SHP77 (cell line): Measurements from ENCODE around the gene THAP8.

Experiments
- DNase-seq, 2 experiments: peaks; one replicate each; lab custom pipeline; 2025; lab: John Stamatoyannopoulos, UW

THAP8 gene

DNA sequence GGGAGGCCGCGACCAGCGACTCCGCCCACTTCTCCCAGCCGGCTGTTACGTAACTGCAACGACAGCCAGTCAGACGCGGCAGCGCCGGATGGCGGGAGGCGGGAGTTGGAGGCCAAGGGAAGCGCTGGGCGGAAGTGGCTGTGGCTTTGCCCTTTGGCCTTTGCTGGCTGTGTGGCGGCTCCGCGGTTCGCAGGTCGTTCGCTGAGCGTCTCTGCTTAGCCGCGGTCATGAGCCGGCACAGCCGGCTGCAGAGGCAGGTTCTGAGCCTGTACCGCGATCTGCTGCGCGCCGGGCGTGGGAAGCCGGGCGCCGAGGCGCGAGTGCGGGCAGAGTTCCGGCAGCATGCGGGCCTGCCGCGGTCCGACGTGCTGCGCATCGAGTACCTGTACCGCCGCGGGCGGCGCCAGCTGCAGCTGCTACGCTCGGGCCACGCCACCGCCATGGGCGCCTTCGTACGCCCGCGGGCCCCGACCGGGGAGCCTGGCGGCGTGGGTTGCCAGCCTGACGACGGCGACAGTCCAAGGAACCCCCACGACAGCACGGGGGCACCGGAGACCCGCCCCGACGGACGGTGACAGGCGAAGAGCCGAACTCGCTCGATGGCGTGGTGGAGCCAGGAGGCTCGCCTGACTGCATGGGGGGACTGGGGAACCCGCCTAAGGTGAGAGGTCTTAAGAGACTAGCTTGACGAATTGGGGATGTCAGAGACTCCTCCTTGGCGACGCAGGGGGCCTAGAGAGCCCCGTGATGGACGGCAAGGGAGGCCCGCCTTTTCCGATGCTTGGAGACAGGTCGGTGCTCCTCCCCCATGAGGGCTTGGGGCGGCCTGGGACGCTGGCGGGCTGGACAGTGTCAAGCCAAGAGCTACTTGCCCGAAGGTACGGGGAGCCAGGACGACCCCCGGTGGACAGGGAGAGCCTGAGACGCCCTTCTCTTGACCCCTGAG, 58.8 kb downstream of the THAP8 start, which contains the start of gene SDHAF1:
TSS of gene SDHAF1 (plus strand) at position 141 of the 946 bp plus-strand sequence. CDS start at position 228, 87 bp downstream.
- DNase-seq: peak; percentile 91 to 93

DNA sequence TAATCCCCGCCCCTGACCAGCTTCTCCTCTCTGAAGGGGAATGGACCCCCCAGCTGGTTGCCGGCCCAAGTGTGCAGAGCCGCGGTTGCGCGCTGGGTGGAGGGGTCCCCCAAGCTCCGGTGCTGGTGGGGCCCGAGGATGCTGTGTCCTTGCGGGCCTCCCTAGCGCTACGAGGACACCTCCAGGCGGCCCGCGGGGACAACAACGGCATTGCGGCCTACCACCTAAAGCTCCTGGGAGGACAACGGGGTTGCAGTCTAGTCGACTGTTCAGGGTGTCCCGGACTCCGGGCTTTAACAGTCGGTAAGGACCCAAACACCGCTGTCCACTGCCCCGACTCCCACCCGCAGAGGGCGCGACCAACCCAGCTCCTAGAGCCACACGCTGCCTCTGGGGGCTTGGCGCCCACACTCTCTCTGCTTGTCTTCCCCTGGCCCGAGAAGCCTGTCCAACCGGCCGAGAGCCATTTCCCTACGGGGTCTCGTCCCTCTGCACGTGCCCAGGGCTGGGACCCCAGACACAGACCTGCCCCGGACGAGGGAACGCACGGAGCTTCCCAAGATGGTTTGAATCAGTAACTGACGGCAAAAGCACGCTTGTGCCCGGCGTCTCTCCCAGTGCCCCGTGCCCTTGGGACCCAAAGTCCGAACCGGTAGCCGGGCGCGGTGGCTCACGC, 60.0 kb downstream of the THAP8 start:
- no peak for DNase-seq

DNA sequence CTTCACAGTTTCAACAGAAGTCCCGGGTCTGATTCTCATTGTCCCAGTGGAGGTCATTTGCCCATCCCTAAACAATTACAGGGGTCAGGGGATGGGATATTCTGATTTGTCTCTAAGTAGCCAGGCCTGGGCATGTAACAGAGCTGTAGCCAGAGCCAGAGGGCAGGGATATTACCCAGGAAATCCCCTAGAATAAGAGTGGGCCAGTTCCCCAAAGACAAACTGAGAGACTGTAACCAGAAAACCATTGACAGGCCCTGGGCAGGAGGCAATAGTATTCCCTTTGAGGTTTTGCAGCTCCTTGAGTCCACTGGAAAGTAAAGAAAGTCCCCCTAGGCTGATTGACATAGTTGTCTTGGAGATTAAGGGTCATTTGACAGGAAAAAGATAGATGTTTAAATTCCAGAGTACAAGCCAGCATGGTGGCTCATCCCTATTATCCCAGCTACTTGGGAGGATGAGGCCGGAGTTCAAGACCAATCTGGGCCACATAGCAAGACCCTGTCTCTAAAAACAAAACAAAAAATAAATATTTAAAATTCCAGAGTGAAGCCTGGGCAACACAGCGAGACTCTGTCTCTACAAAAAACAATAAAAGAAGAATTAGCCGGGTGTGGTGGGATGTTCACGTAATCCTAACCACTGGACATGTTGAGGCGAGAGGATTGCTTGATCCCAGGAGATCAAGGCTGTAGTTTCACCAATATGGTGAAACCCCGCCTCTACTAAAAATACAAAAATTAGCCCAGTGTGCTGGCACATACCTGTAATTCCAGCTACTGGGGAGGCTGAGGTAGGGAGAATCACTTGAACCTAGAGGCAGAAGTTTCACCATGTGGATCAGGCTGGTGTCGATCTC, 60.9 kb downstream of the THAP8 start:
- no peak for DNase-seq

DNA sequence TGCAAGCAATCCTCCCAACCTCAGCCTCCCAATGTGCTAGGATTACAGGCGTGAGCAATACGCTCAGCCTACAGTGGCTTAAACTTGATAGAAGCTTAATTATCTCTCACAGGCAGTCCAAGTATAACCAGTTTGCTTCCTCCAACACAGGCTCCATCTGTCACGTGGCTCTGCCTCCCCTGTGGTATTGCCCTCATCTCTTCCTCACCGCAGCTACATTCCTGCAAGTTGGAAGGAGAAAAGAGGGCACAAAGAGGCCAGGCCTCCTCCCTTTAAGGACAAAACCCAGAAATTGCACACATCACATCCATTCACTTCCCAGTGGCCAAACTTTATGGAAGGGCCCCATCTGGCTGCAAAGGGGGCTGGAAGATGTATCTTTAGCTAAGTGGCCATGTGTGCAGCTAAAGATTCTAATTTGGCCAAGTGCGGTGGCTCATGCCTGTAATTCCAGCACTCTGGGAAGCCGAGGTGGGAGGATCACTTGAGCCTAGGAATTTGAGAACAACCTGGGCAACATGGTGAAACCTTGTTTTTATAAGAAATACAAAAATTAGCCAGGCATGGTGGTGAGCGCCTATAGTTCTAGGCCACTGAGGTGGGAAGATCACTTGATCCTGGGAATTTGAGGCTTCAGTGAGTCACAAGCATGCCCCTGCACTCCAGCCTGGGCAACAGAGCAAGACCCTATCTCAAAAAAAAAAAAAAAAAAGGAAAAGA, 62.2 kb downstream of the THAP8 start:
- DNase-seq: no peak

DNA sequence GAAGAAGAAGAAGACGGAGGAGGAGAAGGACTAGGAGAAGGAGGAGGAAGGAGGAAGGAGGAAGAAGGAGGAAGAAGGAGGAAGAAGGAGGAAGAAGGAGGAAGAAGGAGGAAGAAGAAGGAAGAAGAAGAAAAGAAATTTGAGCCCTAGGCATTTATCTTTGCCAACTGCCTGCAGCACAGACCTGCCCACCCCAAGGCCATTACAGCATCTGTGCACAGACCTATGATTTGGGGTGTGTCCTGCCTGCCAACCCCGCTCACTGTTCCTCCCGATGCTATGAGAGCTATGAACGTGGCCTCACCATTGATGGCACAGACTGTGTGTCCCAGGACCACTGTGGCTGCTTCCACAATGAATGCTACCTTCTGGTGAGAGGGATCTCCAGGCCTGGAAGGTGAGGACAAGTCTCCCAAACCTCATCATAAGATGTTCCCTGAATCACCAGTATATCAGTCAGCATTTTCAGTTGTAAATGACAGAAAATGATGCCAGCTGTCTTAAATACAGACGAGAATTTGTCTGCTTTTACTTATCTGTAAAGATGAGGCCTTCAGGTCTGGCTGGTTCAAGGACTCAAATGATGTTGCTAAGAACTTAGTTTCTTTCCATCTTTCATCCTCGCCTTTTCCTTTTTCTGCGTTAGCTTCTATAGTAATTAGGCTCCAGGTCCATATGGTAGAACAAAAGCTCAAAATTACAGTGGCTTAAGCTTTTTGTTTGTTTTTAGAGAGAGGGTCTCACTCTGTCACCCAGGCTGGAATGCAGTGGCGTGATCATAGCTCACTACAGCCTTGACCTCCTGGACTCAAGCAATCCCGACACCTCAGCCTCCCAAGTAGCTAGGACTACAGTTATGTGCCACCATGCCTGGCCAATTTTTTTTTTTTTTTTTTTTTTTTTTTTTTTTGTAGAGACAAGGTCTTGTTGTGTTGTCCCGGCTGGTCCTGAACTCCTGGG, 63.0 kb downstream of the THAP8 start:
- DNase-seq: no peak

DNA sequence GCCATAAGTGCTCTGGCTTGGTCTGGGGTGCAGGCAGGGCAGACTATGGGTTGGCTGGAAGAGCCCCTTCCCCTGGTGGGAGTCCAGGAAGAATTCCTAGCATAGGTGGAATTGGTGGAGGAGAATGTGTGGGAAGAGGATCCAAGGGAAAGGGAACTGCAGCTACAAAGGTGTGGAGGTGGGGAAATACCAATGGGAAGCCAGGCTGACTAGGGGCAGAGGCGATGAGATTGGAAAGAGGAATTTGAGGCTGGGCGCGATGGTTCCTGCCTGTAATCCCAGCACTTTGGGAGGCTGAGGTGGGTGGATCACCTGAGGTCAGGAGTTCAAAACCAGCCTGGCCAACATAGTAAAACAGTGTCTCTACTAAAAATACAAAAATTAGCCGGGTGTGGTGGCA, 63.9 kb downstream of the THAP8 start:
- no peak for DNase-seq

DNA sequence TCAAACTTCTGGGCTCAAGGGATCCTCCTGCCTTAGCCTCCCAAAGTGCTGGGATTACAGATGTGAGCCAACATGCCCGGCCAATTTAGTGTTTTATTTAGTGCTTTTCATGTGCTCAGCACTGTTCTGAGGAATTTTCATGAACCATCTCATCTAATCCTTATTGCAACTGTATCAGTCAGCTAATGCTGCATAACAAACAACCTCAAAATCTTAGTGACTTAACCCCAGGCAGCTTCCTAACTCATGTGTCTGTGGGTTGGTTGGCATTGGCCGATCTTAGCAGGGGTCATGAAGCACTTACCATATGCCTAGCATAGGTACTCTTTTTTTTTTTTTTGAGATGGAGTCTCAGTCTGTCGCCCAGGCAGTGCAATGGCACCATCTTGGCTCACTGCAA, 65.3 kb downstream of the THAP8 start:
- no peak for DNase-seq

DNA sequence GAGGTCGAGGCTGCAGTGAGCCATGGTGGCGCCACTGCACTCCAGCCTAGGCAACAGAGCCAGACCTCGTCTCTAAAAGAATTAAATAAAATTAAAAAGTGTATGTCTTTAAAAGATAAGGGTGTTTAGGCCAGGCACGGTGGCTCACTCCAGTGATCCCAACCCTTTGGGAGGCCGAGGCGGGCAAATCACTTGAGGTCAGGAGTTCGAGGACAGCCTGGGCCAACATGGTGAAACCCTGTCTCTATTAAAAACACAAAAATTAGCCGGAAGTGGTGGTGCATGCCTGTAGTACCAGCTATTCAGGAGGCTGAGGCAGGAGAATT, 66.6 kb downstream of the THAP8 start:
- no peak for DNase-seq

DNA sequence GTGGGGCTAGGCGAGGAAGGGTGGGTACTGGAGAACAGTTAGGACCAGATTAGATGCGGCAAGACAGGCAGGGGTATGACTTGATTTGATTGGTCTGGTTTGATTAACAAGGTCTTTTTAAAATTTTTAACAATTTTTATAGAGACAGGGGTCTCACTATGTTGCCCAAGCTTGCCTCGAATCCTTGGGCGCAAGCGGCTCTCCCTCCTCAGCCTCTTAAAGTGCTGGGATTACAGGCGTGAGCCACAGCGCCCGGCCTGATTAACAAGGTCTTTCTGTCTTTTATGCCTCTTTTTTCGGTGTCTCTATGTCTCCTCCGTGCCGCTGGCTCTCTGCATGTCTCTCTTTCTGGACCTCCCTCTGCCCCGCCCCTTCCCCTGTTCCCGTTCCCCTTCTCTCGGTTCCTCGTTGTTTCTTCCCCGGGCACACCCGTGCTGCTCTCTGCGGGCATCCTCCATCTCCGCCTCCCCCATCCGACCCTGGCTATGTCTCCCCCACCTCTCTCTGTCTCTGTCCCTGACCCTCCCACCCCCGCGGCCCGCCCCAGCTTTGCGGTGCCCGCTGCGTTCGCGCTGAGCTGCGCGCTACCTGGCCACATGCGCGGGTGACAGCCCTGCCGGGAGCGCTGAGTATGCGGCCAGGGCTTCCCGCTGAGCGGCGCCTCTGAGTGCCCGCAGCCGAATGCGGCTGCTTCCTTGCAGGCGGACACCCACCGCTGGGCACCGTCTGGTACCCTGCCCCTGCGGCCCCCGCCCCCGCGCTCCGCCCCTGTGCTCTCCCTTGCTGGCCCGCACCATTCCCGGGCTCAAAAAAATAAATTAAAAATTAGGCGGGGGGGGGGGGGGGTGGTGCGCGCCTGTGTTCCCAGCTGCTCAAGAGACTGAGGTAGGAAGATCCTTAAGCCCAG, 67.2 kb downstream of the THAP8 start:
- peak; percentile 60 to 65 for DNase-seq

DNA sequence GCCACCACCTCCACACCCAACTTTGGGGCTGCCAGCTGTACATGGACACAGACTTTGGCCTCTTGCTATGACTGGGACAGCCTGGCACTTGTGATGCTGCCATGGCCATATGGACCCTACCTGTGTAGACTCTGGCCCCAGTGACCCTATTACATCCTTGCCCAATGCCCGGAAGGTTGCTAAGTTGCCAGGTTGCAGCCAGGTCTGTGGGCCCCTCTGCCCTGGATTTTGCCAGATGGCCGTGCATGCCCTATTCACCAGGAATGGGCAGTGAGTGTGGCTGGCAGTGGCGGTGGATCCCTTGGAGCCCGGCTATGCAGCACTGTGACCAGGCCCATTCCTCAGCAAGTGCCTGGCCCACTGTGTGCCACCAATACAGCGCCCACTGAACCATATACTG, 68.0 kb downstream of the THAP8 start:
- no peak for DNase-seq
